CD14-positive monocyte (primary cell): ENCODE measurements around the gene SERPINB11. TPM values are rescaled to one million over a fixed set of nuclear protein-coding genes. Genes with fewer than 3 reads are reported as not detected.

ENCODE experiments used
- DNase-seq, 3 donors: peaks; one replicate each; pipeline ENCODE4 v3.0.0-alpha.2; 2011 to 2022
- H2AFZ ChIP-seq: 2 replicates; pipeline ENCODE4 v1.6.0; 2012; ENCODE audit warnings: mild to moderate bottlenecking, low read depth, low read length, inconsistent platforms; ENCODE audit not compliant: insufficient read depth, poor library complexity, severe bottlenecking
- H3K27ac ChIP-seq, 2 donors: 1 replicate in 1 of 2; 2 replicates in 1 of 2; pipeline ENCODE4 v1.5.1; 2012 to 2013; ENCODE audit warnings: low read length in 2 of 2, control low read depth in 1 of 2, inconsistent platforms in 1 of 2, low read depth in 1 of 2, mild to moderate bottlenecking in 1 of 2
- H3K27me3 ChIP-seq, 2 donors: one replicate each; pipeline versions ENCODE4 v1.6.0 to v1.6.1; 2011 to 2013; ENCODE audit warnings: low read length in 2 of 2; ENCODE audit not compliant: control insufficient read depth in 2 of 2, insufficient read depth in 2 of 2
- H3K36me3 ChIP-seq, 2 donors: replicated peaks in 1 of 2; 1 replicate in 1 of 2; 2 replicates in 1 of 2; pipeline versions ENCODE4 v1.5.1 to v1.6.1; 2012 to 2013; ENCODE audit warnings: low read length in 2 of 2, control low read depth in 1 of 2, inconsistent platforms in 1 of 2, mild to moderate bottlenecking in 1 of 2; ENCODE audit not compliant: insufficient read depth in 2 of 2, control insufficient read depth in 1 of 2
- H3K4me1 ChIP-seq, 2 donors: 1 replicate in 1 of 2; 2 replicates in 1 of 2; pipeline versions ENCODE4 v1.5.1 to v1.6.1; 2012 to 2013; ENCODE audit warnings: low read length in 2 of 2, control low read depth in 1 of 2, inconsistent platforms in 1 of 2, mild to moderate bottlenecking in 1 of 2, moderate library complexity in 1 of 2; ENCODE audit not compliant: insufficient read depth in 2 of 2, control insufficient read depth in 1 of 2
- H3K4me2 ChIP-seq: replicated peaks from 2 replicates; pipeline ENCODE3; 2012; ENCODE audit warnings: low read length, moderate library complexity, mild to moderate bottlenecking; ENCODE audit not compliant: poor library complexity, severe bottlenecking; ENCODE audit errors: extremely low read depth
- H3K4me3 ChIP-seq, 3 experiments: fragments of 200-600 bp in 1 of 3; sonication (generic) in 1 of 3; replicated peaks in 1 of 3; 1 replicate in 2 of 3; 2 replicates in 1 of 3; pipeline ENCODE4 v1.5.1; 2011 to 2013; ENCODE audit warnings: low read length in 3 of 3, mild to moderate bottlenecking in 3 of 3, control low read depth in 2 of 3, low read depth in 2 of 3, inconsistent platforms in 1 of 3, moderate library complexity in 1 of 3
- H3K79me2 ChIP-seq: 2 replicates; pipeline ENCODE4 v1.6.0; 2012; ENCODE audit warnings: mild to moderate bottlenecking, control low read depth, inconsistent platforms, low read length, moderate library complexity; ENCODE audit not compliant: insufficient read depth
- H3K9ac ChIP-seq: 2 replicates; pipeline ENCODE4 v1.6.0; 2017; ENCODE audit warnings: low read length, mild to moderate bottlenecking; ENCODE audit not compliant: insufficient read depth, poor library complexity, severe bottlenecking
- H3K9me3 ChIP-seq, 2 donors: replicated peaks in 1 of 2; 1 replicate in 1 of 2; 2 replicates in 1 of 2; pipeline versions ENCODE4 v1.5.1 to v1.6.1; 2012 to 2013; ENCODE audit warnings: low read length in 2 of 2, control low read depth in 1 of 2; ENCODE audit not compliant: control insufficient read depth in 1 of 2, insufficient read depth in 1 of 2
- H4K20me1 ChIP-seq: 2 replicates; pipeline ENCODE4 v1.6.0; 2012; ENCODE audit warnings: mild to moderate bottlenecking, low read length, control low read depth, moderate library complexity; ENCODE audit not compliant: insufficient read depth
- H3K27ac Mint-ChIP-seq, 7 donors: one replicate each; pipeline ENCODE4 v1.8.0; 2020; ENCODE audit warnings: mild to moderate bottlenecking in 7 of 7, mixed read lengths in 7 of 7, moderate library complexity in 6 of 7, inconsistent platforms in 2 of 7
- H3K27me3 Mint-ChIP-seq, 3 donors: one replicate each; pipeline ENCODE4 v1.8.0; 2021 to 2022; ENCODE audit warnings: low read depth in 3 of 3, mild to moderate bottlenecking in 3 of 3, mixed read lengths in 3 of 3, moderate library complexity in 3 of 3, inconsistent platforms in 1 of 3
- H3K36me3 Mint-ChIP-seq, 2 donors: one replicate each; pipeline ENCODE4 v1.8.0; 2020; ENCODE audit warnings: mixed read lengths in 2 of 2, inconsistent platforms in 1 of 2, mild to moderate bottlenecking in 1 of 2
- H3K4me1 Mint-ChIP-seq: one replicate; pipeline ENCODE4 v1.8.0; 2020; ENCODE audit warnings: mild to moderate bottlenecking, mixed read lengths
- H3K4me3 Mint-ChIP-seq, 2 donors: one replicate each; pipeline ENCODE4 v1.8.0; 2020; ENCODE audit warnings: mild to moderate bottlenecking in 2 of 2, mixed read lengths in 2 of 2, moderate library complexity in 1 of 2
- H3K9me3 Mint-ChIP-seq, 7 donors: one replicate each; pipeline ENCODE4 v1.8.0; 2020 to 2022; ENCODE audit warnings: mixed read lengths in 7 of 7, mild to moderate bottlenecking in 6 of 7, moderate library complexity in 6 of 7, inconsistent platforms in 2 of 7
- WGBS: methylation state at CpG from one replicate; pipeline ENCODE4 v1.1.5; 2013; ENCODE audit warnings: missing lambda C conversion rate; ENCODE audit not compliant: insufficient coverage; 5-methylcytosine and 5-hydroxymethylcytosine counted together
- intact Hi-C, 2 donors: fragments of 100-400 bp; cut with micrococcal nuclease; formaldehyde crosslinking; loops; one replicate each; pipeline versions ENCODE4 v1.15.0 to v1.15.1; 2023
- polyA plus RNA-seq, 3 donors: library from polyadenylated mRNA; depleted of rRNA in 1 of 3; unstranded in 2 of 3; stranded (reverse) in 1 of 3; fragments of 300-500 nt in 2 of 3; fragments of >200 nt in 1 of 3; fragmentation: Illumina TruSeq in 2 of 3; gene quantifications; 1 replicate in 2 of 3; 2 replicates in 1 of 3; pipeline ENCODE4 v1.2.3, GENCODE V29; 2012 to 2021
- TF ChIP-seq, protein P1 (sequence below): fragments of 200-600 bp; IDR thresholded peaks from one replicate; pipeline ENCODE4 v1.8.0; 2022; ENCODE audit warnings: antibody characterized with exemption, mild to moderate bottlenecking

Gene SERPINB11
- polyA plus RNA-seq, 3 donors, result not detected

DNA sequence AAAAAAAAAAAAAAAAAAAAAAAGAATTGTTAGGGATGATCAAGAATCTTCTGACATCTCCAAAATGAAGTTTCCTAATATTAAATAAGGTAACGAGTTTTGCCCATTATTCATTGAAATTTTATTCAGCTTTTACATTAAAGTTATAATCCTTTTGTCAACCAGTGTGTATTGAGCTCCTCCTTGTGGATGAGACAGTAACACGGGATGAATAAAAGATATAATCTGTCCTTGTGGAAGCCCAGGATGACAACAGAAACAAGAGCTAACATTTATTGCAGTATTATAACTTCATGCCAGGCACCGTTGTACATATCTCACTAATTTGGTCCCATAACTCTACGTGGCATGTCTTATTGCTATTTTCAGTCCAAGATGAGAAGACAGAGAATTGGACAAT, 39.0 kb downstream of the SERPINB11 start:
- 60% methylated on average over 1 of the region's 4 CpGs for WGBS
- Mint-ChIP-seq H3K27ac (no peak overlapping the region), H3K4me1 (no peaks in the 10 kb centered on the region), H3K27me3 (peaks cover 3 to 8% (median 5%) of the 10 kb centered on the region in 3 donors), H3K36me3 (no peaks in the 10 kb centered on the region), H3K4me3 (no peak overlapping the region), H3K9me3 (peaks cover 0 to 3% (median 0%) of the 10 kb centered on the region in 7 donors)
- TF ChIP-seq, protein P1, sequence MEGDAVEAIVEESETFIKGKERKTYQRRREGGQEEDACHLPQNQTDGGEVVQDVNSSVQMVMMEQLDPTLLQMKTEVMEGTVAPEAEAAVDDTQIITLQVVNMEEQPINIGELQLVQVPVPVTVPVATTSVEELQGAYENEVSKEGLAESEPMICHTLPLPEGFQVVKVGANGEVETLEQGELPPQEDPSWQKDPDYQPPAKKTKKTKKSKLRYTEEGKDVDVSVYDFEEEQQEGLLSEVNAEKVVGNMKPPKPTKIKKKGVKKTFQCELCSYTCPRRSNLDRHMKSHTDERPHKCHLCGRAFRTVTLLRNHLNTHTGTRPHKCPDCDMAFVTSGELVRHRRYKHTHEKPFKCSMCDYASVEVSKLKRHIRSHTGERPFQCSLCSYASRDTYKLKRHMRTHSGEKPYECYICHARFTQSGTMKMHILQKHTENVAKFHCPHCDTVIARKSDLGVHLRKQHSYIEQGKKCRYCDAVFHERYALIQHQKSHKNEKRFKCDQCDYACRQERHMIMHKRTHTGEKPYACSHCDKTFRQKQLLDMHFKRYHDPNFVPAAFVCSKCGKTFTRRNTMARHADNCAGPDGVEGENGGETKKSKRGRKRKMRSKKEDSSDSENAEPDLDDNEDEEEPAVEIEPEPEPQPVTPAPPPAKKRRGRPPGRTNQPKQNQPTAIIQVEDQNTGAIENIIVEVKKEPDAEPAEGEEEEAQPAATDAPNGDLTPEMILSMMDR, result no peak
- Histone ChIP-seq H3K4me1 (no peaks in the 10 kb centered on the region), H3K4me2 (no peak overlapping the region), H3K27me3 (peaks cover 4% of the 10 kb centered on the region in 2 donors), H3K9ac (no peak overlapping the region), H2AFZ (no peak overlapping the region), H3K79me2 (no peaks in the 10 kb centered on the region), H3K36me3 (no peaks in the 10 kb centered on the region), H3K4me3 (no peak overlapping the region), H4K20me1 (no peaks in the 10 kb centered on the region), H3K9me3 (no peaks in the 10 kb centered on the region), H3K27ac (no peak overlapping the region)
- intact Hi-C loops, result no loop called here
- no peak for DNase-seq

- Mint-ChIP-seq H3K27me3 (peaks cover 2 to 8% (median 8%) of the 10 kb centered on the region in 3 donors), H3K36me3 (no peaks in the 10 kb centered on the region), H3K4me3 (no peak overlapping the region), H3K4me1 (no peaks in the 10 kb centered on the region), H3K9me3 (peaks cover 0 to 4% (median 2%) of the 10 kb centered on the region in 7 donors), H3K27ac (no peak overlapping the region)
- TF ChIP-seq, protein P1, result no peak
- no peaks in the 10 kb centered on the region for H4K20me1 ChIP-seq
- no peaks in the 10 kb centered on the region for H3K4me1 ChIP-seq
- H3K4me3 ChIP-seq, result no peak overlapping the region
- no CpG with 5 or more reads among the region's 2 CpGs for WGBS
- H2AFZ ChIP-seq, result no peak overlapping the region
- no peaks in the 10 kb centered on the region for H3K27me3 ChIP-seq
- intact Hi-C loops, result no loop called here
- H3K9me3 ChIP-seq, result no peaks in the 10 kb centered on the region
- H3K36me3 ChIP-seq, result no peaks in the 10 kb centered on the region
- H3K9ac ChIP-seq, result no peak overlapping the region
- H3K4me2 ChIP-seq, result no peak overlapping the region
- no peaks in the 10 kb centered on the region for H3K79me2 ChIP-seq
- no peak overlapping the region for H3K27ac ChIP-seq
- DNase-seq, result no peak
Measured at GRCh38 chr18:63747006-63747405, 44.2 kb downstream of the SERPINB11 start.
